Stimulated activated CD8-positive, alpha-beta memory T cell treated with anti-CD3 and anti-CD28 coated beads, Interleukin-12 subunit alpha, Interleukin-12 subunit beta, amount 100 ng/mL, for 24 hours (primary cell): ENCODE data around the gene CNTFR.

Experiments
- DNase-seq: peaks from one replicate; pipeline ENCODE4 v3.0.0-alpha.2; 2020; ENCODE audit errors: extremely low read depth

CNTFR gene

GRCh38 chr9:34522971-34523797 is 66.3 kb downstream of the CNTFR start, which contains the start of gene ENHO:
ENHO (minus strand) TSS chr9:34522990; CDS start chr9:34521695, 1,295 bp downstream.
- DNase-seq, result peak; percentile 67

- no peak for DNase-seq
Observed at GRCh38 chr9:34522091-34522887, 67.2 kb downstream of the CNTFR start.

GRCh38 chr9:34521406-34522045 is 68.0 kb downstream of the CNTFR start:
- DNase-seq, result no peak

GRCh38 chr9:34520505-34521385 is 68.8 kb downstream of the CNTFR start:
- no peak for DNase-seq

- DNase-seq, result no peak
Observed at GRCh38 chr9:34520096-34520495, 69.4 kb downstream of the CNTFR start.

- DNase-seq, result no peak
Observed at GRCh38 chr9:34519321-34520020, 70.1 kb downstream of the CNTFR start.

GRCh38 chr9:34518896-34519295 is 70.6 kb downstream of the CNTFR start:
- no peak for DNase-seq

GRCh38 chr9:34518110-34518616 is 71.4 kb downstream of the CNTFR start:
- no peak for DNase-seq

- no peak for DNase-seq
Observed at GRCh38 chr9:34517185-34517584, 72.3 kb downstream of the CNTFR start.

- no peak for DNase-seq
Observed at GRCh38 chr9:34515959-34516358, 73.6 kb downstream of the CNTFR start.

GRCh38 chr9:34514816-34515215 is 74.7 kb downstream of the CNTFR start:
- no peak for DNase-seq

GRCh38 chr9:34514401-34514800 is 75.1 kb downstream of the CNTFR start:
- DNase-seq, result no peak

- DNase-seq, result no peak
Observed at GRCh38 chr9:34513567-34514214, 75.8 kb downstream of the CNTFR start.

GRCh38 chr9:34512131-34513078 is 77.1 kb downstream of the CNTFR start:
- no peak for DNase-seq

- no peak for DNase-seq
Observed at GRCh38 chr9:34510497-34511468, 78.7 kb downstream of the CNTFR start.

- DNase-seq, result no peak
Observed at GRCh38 chr9:34508951-34509350, 80.6 kb downstream of the CNTFR start.

- no peak for DNase-seq
Observed at GRCh38 chr9:34508463-34508862, 81.1 kb downstream of the CNTFR start.

- no peak for DNase-seq
Observed at GRCh38 chr9:34507966-34508365, 81.6 kb downstream of the CNTFR start.
